ENCODE results near the gene CSF3R.
"Not testable (repeated sequence)": the region's sequence is repeated elsewhere in the genome, so short reads cannot be mapped to it uniquely, and the experiment has no call there.

CSF3R gene

GRCh38 chr1:36487906-36488305 is 5.2 kb upstream of the CSF3R start:
- TF ChIP-seq, protein P1, sequence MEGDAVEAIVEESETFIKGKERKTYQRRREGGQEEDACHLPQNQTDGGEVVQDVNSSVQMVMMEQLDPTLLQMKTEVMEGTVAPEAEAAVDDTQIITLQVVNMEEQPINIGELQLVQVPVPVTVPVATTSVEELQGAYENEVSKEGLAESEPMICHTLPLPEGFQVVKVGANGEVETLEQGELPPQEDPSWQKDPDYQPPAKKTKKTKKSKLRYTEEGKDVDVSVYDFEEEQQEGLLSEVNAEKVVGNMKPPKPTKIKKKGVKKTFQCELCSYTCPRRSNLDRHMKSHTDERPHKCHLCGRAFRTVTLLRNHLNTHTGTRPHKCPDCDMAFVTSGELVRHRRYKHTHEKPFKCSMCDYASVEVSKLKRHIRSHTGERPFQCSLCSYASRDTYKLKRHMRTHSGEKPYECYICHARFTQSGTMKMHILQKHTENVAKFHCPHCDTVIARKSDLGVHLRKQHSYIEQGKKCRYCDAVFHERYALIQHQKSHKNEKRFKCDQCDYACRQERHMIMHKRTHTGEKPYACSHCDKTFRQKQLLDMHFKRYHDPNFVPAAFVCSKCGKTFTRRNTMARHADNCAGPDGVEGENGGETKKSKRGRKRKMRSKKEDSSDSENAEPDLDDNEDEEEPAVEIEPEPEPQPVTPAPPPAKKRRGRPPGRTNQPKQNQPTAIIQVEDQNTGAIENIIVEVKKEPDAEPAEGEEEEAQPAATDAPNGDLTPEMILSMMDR (IDR thresholded peaks at IDR 0.05; ENCODE audit: low read depth, low read length): no peak
- no peak overlapping the region for H3K4me3 ChIP-seq (ENCODE audit: low read depth, low read length)

DNA sequence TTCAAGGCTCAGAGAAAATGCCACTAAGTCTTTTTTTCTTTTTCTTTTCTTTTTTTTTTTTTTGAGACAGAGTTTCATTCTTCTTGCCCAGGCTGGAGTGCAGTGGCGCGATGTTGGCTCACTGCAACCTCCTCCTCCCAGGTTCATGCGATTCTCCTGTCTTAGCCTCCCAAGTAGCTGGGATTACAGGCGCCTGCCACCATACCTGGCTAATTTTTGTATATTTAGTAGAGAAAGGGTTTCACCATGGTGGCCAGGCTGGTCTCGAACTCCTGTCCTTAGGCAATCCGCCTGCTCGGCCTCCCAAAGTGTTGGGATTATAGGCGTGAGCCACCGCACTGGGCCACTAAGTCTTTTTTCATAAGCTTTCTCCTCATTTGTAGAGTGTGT is 4.6 kb upstream of the CSF3R start:
- not testable (repeated sequence) for H3K4me3 ChIP-seq (ENCODE audit: low read depth, low read length)

- no peak overlapping the region for H3K4me3 ChIP-seq (ENCODE audit: low read depth, low read length)
- TF ChIP-seq, protein P1 (IDR thresholded peaks at IDR 0.05; ENCODE audit: low read depth, low read length): no peak
Observed at GRCh38 chr1:36486439-36487335, 4.0 kb upstream of the CSF3R start.

DNA sequence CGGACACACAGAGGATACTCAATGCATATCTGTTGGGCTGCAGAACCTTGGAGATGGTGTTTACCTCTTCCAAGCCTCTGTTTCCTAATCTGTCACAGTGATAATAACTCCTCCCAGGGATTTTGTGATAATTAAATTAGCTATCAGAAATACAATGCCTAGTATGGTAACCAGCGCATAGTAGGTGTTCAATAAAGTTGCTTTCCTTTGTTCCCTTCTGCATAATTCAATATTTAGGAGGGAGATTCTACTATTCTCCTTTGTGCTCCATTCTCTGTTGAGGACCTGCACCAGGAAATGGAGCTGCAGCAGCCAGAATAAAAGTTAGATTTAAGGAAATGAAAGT is 3.4 kb upstream of the CSF3R start:
- H3K4me3 ChIP-seq (ENCODE audit: low read depth, low read length): no peak overlapping the region
- TF ChIP-seq, protein P1 (IDR thresholded peaks at IDR 0.05; ENCODE audit: low read depth, low read length): no peak

DNA sequence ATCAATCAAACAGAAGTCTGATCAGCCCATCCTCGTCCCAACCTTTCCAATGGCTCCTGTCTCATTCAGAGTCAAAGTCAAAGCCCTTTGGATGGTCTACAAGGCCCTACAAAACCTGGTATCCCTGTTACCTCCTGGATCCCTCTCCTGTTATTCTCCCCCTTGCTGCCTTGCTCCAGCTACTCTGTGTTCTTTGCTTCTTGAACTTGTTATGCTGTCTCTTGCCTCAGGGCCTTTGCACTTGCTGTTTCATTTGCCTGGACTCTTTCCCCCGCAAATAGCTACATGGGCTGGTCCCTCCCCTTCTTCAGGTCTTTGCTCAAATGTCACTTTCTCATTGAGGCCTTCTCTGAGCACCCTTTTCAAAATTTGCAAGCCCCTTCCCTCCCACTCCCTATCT is 1.4 kb upstream of the CSF3R start:
- H3K4me3 ChIP-seq (ENCODE audit: low read depth, low read length): no peak overlapping the region
- TF ChIP-seq, protein P1 (IDR thresholded peaks at IDR 0.05; ENCODE audit: low read depth, low read length): no peak

- TF ChIP-seq, protein P1 (IDR thresholded peaks at IDR 0.05; ENCODE audit: low read depth, low read length): no peak
- no peak overlapping the region for H3K4me3 ChIP-seq (ENCODE audit: low read depth, low read length)
Observed at GRCh38 chr1:36481771-36482723, 666 bp downstream of the CSF3R start.

GRCh38 chr1:36481091-36481490 is 1.6 kb downstream of the CSF3R start:
- H3K4me3 ChIP-seq (ENCODE audit: low read depth, low read length): no peak overlapping the region
- TF ChIP-seq, protein P1 (IDR thresholded peaks at IDR 0.05; ENCODE audit: low read depth, low read length): no peak

Measured in WI38 (cell line).